BJ (cell line): ENCODE data around the gene SUZ12. TPM values are rescaled to one million over a fixed set of nuclear protein-coding genes. Genes with fewer than 3 reads are reported as not detected.
"Not testable (repeated sequence)": the region's sequence is repeated elsewhere in the genome, so short reads cannot be mapped to it uniquely, and the experiment has no call there.

Source experiments
- CTCF ChIA-PET: fragments of 350-600 bp; formaldehyde crosslinking; extraction: SDS; loops from one replicate; lab custom pipeline; 2021; ENCODE audit warnings: antibody characterized with exemption, inconsistent platforms; lab: Yijun Ruan, JAX
- POLR2A ChIA-PET: fragments of 300-600 bp; sonication (Branson Sonifier 250); formaldehyde crosslinking; extraction: SDS; loops from one replicate; lab custom pipeline; 2021; ENCODE audit warnings: antibody characterized with exemption; lab: Charles Lee
- DNase-seq: peaks from one replicate; pipeline ENCODE4 v3.0.0-alpha.2; 2011; ENCODE audit warnings: low read depth
- H3K27me3 ChIP-seq: 2 replicates; pipeline ENCODE4 v1.6.0; 2011; ENCODE audit warnings: low read length; ENCODE audit not compliant: control insufficient read depth, insufficient read depth
- H3K36me3 ChIP-seq: 2 replicates; pipeline ENCODE4 v1.5.1; 2011; ENCODE audit warnings: low read length; ENCODE audit not compliant: control insufficient read depth, insufficient read depth
- H3K4me3 ChIP-seq: 2 replicates; pipeline ENCODE4 v1.5.1; 2011; ENCODE audit warnings: low read depth, mild to moderate bottlenecking, control low read depth, low read length
- polyA plus RNA-seq: library from polyadenylated mRNA; depleted of rRNA; stranded (reverse); fragments of >200 nt; gene quantifications from 2 replicates; pipeline ENCODE4 v1.2.3, GENCODE V29; 2011
- TF ChIP-seq, protein P1 (sequence below): IDR thresholded peaks from 2 replicates; pipeline ENCODE4 v1.5.1; 2011; ENCODE audit warnings: low read depth, mild to moderate bottlenecking, control low read depth, inconsistent platforms, low read length, moderate library complexity; ENCODE audit not compliant: insufficient read depth

SUZ12 gene
- polyA plus RNA-seq, 1 experiment, result 4.7 TPM

DNA sequence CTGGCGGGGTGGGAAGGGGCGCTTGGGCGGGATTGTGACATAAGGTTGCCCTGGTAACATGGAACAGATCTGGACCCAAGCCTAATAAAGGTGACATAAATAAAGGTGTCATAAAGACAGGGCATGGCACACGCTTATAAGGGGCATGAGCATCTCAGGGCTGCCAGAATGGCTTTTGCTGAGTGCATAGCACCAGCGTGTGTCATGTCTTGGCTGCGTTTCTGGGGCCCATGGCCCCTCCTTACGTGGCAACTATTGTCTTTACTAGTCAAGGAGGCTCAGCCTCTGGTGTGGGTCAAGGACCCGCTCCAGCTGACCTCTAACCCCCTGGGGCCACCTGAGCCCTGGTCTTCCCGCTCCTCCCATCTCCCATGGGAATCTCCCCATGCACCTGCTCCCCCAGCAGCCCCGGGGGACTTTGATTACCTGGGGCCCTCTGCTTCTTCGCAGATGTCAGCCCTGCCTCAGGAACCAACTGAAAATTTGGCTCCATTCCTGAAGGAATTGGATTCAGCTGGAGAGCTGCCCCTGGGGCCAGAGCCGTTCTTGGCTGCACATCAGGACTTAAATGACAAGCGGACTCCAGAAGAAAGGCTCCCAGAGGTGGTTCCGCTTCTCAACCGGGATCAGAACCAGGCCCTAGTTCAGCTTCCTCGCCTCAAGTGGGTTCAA is 84.3 kb downstream of the SUZ12 start:
- ChIA-PET CTCF (interaction anchor here (0.6 to 2.1 kb wide), 2 partner anchors 14 to 552 kb away, joined by 4 to 8 read pairs; partner anchors contain the start of gene LRRC37B), POLR2A (no interaction called here)
- Histone ChIP-seq H3K36me3 (no peaks in the 10 kb centered on the region), H3K27me3 (no peaks in the 10 kb centered on the region), H3K4me3 (no peak overlapping the region)
- DNase-seq, result peak; percentile 28
- TF ChIP-seq, protein P1, sequence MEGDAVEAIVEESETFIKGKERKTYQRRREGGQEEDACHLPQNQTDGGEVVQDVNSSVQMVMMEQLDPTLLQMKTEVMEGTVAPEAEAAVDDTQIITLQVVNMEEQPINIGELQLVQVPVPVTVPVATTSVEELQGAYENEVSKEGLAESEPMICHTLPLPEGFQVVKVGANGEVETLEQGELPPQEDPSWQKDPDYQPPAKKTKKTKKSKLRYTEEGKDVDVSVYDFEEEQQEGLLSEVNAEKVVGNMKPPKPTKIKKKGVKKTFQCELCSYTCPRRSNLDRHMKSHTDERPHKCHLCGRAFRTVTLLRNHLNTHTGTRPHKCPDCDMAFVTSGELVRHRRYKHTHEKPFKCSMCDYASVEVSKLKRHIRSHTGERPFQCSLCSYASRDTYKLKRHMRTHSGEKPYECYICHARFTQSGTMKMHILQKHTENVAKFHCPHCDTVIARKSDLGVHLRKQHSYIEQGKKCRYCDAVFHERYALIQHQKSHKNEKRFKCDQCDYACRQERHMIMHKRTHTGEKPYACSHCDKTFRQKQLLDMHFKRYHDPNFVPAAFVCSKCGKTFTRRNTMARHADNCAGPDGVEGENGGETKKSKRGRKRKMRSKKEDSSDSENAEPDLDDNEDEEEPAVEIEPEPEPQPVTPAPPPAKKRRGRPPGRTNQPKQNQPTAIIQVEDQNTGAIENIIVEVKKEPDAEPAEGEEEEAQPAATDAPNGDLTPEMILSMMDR, result no peak

DNA sequence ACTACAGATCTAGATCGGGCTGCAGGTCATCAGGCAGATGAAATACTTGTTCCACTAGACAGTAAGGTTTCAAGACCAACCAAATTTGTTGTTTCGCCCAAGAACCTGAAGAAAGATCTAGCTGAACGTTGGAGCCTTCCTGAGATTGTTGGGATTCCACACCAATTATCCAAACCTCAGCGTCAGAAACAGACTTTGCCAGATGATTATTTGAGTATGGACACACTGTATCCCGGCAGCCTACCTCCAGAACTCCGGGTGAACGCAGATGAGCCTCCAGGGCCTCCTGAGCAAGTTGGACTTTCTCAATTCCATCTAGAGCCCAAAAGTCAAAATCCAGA is 84.8 kb downstream of the SUZ12 start:
- ChIA-PET POLR2A (no interaction called here), CTCF (interaction anchor here (2.1 kb wide), 1 partner anchor 15 kb away, joined by 8 read pairs; the partner anchor contains the start of gene LRRC37B)
- no peaks in the 10 kb centered on the region for H3K36me3 ChIP-seq
- no peaks in the 10 kb centered on the region for H3K27me3 ChIP-seq
- H3K4me3 ChIP-seq, result no peak overlapping the region
- TF ChIP-seq, protein P1, result no peak
- peak; percentile 16 for DNase-seq

DNA sequence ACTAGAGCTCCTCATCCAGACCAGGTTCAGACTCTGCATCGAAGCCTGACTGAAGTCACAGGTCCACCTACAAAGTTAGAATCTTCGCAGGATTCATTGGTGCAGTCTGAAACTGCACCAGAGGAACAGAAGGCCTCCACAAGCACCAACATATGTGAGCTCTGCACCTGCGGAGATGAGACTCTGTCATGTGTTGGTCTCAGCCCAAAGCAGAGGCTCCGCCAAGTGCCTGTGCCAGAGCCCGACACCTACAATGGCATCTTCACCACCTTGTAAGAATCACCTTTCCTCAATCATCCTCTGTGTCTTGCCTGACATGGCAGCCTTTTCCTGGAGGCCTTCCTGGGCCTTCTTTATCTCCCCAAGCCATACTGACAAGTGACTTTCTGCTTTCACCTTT is 85.7 kb downstream of the SUZ12 start:
- POLR2A ChIA-PET, DNase-seq, H3K27me3 ChIP-seq, H3K4me3 ChIP-seq, H3K36me3 ChIP-seq: not testable (repeated sequence)
- CTCF ChIA-PET, result interaction anchor here (2.1 kb wide), 1 partner anchor 16 kb away, joined by 8 read pairs; the partner anchor contains the start of gene LRRC37B

DNA sequence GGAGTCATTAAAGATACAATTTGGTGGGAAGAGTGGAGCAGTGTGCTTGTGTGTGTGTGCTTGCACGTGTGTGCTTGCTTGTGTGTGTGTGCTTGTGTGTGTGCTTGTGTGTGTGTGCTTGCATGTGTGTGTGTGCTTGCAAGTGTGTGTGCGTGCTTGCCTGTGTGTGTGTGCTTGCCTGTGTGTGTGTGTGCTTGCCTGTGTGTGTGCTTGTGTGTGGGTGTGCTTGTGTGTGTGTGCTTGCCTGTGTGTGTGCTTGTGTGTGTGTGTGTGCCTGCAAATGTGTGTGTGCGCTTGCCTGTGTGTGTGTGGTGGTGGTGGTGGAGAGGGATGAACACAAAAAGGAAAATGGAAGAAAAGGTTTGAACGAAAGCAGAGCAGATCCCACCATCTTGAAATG is 90.5 kb downstream of the SUZ12 start:
- CTCF ChIA-PET, H3K36me3 ChIP-seq, DNase-seq, H3K27me3 ChIP-seq, POLR2A ChIA-PET, H3K4me3 ChIP-seq: not testable (repeated sequence)

DNA sequence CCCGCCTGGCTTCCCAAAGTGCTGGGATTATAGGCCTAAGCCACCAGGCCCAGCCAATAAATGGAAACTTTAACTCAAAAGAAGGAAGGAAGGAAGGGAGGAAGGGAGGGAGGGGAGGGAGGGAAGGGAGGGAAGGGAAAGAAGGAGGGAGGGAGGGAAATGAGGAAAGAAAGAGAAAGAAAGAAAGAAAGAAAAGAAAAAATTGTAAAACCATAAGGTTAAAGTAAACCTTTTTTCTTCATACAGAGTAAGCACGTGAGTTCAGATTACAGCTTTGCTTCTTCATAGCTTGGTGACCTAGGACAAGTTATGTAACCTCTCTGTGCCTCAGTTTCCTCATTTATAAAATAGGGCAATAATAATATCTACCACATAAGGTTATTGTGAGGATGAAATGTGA is 96.4 kb downstream of the SUZ12 start:
- Histone ChIP-seq H3K4me3 (no peak overlapping the region), H3K36me3 (no peaks in the 10 kb centered on the region; the same call in 1 of the 2 replicates), H3K27me3 (no peaks in the 10 kb centered on the region)
- CTCF ChIA-PET, result no interaction called here
- POLR2A ChIA-PET, result no interaction called here
- DNase-seq, result no peak
- TF ChIP-seq, protein P1, result no peak

DNA sequence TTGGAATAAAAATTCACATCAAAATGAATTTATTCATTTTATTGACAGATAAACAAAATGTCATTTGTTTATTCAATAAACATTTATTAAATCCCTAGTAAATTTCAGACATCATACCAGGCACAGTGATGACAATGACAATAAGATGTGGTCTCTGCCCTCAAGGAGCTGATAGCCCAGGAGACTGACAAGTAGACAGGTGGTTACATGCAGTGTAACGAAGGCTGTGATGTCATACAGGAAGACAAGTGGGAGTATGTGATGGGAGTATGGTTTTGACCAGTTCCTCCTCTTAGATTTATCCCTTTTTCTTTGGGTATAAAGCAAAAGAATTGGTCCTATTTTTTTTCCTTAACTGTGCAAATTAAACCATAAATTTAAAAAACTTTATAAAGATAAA is 97.0 kb downstream of the SUZ12 start:
- DNase-seq, H3K36me3 ChIP-seq, CTCF ChIA-PET, H3K4me3 ChIP-seq, H3K27me3 ChIP-seq, POLR2A ChIA-PET: not testable (repeated sequence)

DNA sequence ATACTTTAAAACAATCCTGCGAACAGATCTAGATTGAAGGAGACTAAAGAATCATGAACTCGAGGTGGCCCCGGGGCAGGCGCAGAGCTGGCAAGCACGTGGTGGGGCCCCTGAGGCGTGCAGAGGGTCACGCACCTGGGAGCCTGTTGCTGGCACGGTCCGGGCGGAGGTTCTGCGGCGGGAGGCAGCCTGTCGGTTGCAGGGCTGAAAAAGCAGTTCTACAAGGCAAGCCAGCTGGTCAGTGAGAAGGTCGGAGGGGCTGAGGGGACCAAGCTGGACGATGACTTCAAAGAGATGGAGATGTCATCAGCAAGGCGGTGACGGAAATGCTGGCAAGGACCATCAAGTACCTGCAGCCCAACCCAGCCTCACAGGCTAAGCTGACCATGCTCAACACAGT is 103.4 kb downstream of the SUZ12 start:
- DNase-seq, POLR2A ChIA-PET, H3K27me3 ChIP-seq, H3K4me3 ChIP-seq, H3K36me3 ChIP-seq, CTCF ChIA-PET: not testable (repeated sequence)

DNA sequence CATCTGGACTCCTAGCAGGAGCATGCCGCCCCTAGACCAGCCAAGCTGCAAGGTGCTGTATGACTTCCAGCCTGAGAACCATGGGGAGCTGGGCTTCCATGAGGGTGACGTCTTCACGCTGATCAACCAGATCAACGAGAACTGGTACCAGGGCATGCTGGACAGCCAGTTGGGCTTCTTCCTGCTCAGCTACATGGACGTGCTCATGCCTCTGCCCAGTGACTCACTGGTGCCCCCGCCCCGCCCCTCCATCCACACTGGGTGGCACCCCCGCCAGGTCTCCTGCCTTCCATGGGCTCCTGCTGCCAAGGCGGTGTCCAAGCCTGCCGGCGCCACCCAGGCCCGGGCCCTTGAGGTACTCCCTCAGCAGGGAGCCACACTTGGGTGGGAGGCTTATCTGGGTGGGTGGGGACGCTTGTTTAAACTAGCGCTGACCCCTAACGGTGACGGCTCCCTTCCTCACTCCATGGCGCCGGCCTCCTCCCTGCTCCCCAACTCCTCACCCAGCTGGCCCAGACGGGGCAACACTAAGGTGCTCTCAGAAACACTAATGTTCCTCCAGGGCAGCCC is 104.6 kb downstream of the SUZ12 start:
- DNase-seq, H3K4me3 ChIP-seq, POLR2A ChIA-PET, H3K27me3 ChIP-seq, H3K36me3 ChIP-seq, CTCF ChIA-PET: not testable (repeated sequence)

DNA sequence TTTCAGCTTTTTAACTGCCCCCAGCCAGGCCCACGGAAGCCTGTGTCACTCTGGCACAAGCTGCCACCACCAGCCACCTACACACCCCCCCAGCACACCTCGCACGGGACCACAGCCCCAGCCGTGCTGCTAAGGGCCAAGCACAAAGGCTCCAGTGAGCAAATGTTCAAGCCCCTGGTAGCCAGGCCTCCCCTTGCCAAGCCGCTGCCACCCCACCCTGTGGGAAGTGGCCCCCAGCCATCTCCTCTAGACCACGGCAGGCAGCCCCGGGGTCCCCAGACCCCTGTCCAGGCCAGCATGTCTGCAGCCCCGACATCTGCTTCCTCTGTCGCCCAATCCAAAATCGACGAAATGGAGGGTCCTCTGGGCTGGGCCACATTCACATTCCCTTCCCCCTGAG is 105.5 kb downstream of the SUZ12 start:
- DNase-seq, CTCF ChIA-PET, H3K4me3 ChIP-seq, H3K36me3 ChIP-seq, POLR2A ChIA-PET, H3K27me3 ChIP-seq: not testable (repeated sequence)

DNA sequence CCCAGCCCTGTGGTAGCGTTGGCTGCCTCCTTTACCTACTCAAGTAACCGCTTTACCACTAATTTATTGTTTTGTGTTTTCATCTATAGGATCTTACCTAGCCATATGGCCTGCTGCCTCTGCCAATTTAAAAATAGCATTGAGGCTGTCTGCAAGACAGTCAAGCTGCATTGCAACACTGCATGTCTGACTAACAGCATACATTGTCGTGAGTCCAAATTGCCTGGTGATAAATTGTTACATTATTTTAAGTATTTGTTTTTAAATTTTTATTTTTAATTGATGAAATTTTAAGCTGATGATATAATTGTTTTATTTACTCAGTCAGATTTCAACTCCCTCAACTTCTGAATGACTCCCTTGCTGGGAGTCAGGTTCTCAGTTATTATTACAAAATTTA is 108.8 kb downstream of the SUZ12 start:
- DNase-seq, CTCF ChIA-PET, H3K36me3 ChIP-seq, H3K4me3 ChIP-seq, POLR2A ChIA-PET, H3K27me3 ChIP-seq: not testable (repeated sequence)
